Stimulated activated CD4-positive, alpha-beta T cell treated with anti-CD3 and anti-CD28 coated beads, TNF-alpha, amount 100 ng/mL, for 1 hour (primary cell): ENCODE data around the gene USP21.
A peak's percentile ranks its signal among the peaks of the same experiment; 100 is the strongest.

Experiments
- DNase-seq, 3 donors: peaks; one replicate each; pipeline ENCODE4 v3.0.0-alpha.2; 2020; ENCODE audit warnings: low read depth in 3 of 3, low spot score in 1 of 3

The USP21 gene

GRCh38 chr1:161133220-161133740, 26.0 kb upstream of the USP21 start:
- DNase-seq, result no peak

GRCh38 chr1:161137881-161138280, 21.4 kb upstream of the USP21 start:
- no peak for DNase-seq

GRCh38 chr1:161138431-161138830, 20.9 kb upstream of the USP21 start:
- no peak for DNase-seq

- DNase-seq, result no peak
Observed at GRCh38 chr1:161139766-161140165, 19.5 kb upstream of the USP21 start.

- DNase-seq, result no peak
Observed at GRCh38 chr1:161140755-161141400, 18.4 kb upstream of the USP21 start.

GRCh38 chr1:161145832-161146231, 13.5 kb upstream of the USP21 start:
- DNase-seq, result no peak

- no peak for DNase-seq
Observed at GRCh38 chr1:161153176-161153575, 6.1 kb upstream of the USP21 start.

- DNase-seq, result peak; percentile 55 to 58 (median 58)
Observed at GRCh38 chr1:161153682-161154337, 5.5 kb upstream of the USP21 start, which contains the start of gene UFC1. TSS of gene UFC1 (plus strand) at chr1:161153978. CDS start at chr1:161153998, 20 bp downstream.

GRCh38 chr1:161157867-161158266, 1.4 kb upstream of the USP21 start:
- no peak for DNase-seq

- DNase-seq, result no peak
Observed at GRCh38 chr1:161158316-161159010, 837 bp upstream of the USP21 start.

GRCh38 chr1:161159913-161160243, 578 bp downstream of the USP21 start:
- DNase-seq, result no peak

GRCh38 chr1:161160671-161161145, 1.4 kb downstream of the USP21 start:
- no peak for DNase-seq

- no peak for DNase-seq
Observed at GRCh38 chr1:161161652-161162051, 2.4 kb downstream of the USP21 start.

- DNase-seq, result no peak
Observed at GRCh38 chr1:161162052-161162451, 2.8 kb downstream of the USP21 start.

GRCh38 chr1:161162806-161163205, 3.5 kb downstream of the USP21 start:
- no peak for DNase-seq

GRCh38 chr1:161163793-161164192, 4.5 kb downstream of the USP21 start:
- DNase-seq, result no peak

GRCh38 chr1:161164901-161165610, 5.8 kb downstream of the USP21 start:
- no peak for DNase-seq

GRCh38 chr1:161165742-161166668, 6.7 kb downstream of the USP21 start, which contains the start of gene PPOX:
TSS of gene PPOX (plus strand) at chr1:161166426. CDS start at chr1:161166848, 422 bp downstream.
- DNase-seq, result peak; percentile 73 to 79 (median 78)

GRCh38 chr1:161166669-161167548, 7.6 kb downstream of the USP21 start:
- no peak for DNase-seq
